Keratinocyte (primary cell): ENCODE results near the gene ZNF593OS. TPM values are rescaled to one million over a fixed set of nuclear protein-coding genes. Genes with fewer than 3 reads are reported as not detected.

Experiments
- DNase-seq: peaks from one replicate; pipeline ENCODE4 v3.0.0-alpha.2; 2011; ENCODE audit warnings: low read depth, missing footprints, low spot score
- FAIRE-seq: peaks from 2 replicates; lab custom pipeline; 2011; peaks lifted over from hg19 to GRCh38; lab: Jason Lieb, UNC
- H2AFZ ChIP-seq: 2 replicates; pipeline ENCODE4 v1.6.0; 2012; ENCODE audit warnings: low read length, control low read depth, inconsistent platforms; ENCODE audit not compliant: control insufficient read depth
- H3K27ac ChIP-seq: 2 replicates; pipeline ENCODE4 v1.5.1; 2011; ENCODE audit warnings: low read length; ENCODE audit not compliant: control insufficient read depth, insufficient read depth
- H3K27me3 ChIP-seq: 3 replicates; pipeline ENCODE4 v1.6.0; 2011; ENCODE audit warnings: low read length; ENCODE audit not compliant: control insufficient read depth, insufficient read depth; ENCODE audit errors: extremely low read depth
- H3K36me3 ChIP-seq, 2 experiments: 2 replicates in 1 of 2; 3 replicates in 1 of 2; pipeline ENCODE4 v1.5.1; 2011; ENCODE audit warnings: low read length in 2 of 2, mild to moderate bottlenecking in 1 of 2; ENCODE audit not compliant: control insufficient read depth in 2 of 2, insufficient read depth in 2 of 2; ENCODE audit errors: extremely low read depth in 1 of 2
- H3K4me1 ChIP-seq: 3 replicates; pipeline ENCODE4 v1.5.1; 2011; ENCODE audit warnings: low read length; ENCODE audit not compliant: control insufficient read depth, insufficient read depth; ENCODE audit errors: extremely low read depth
- H3K4me2 ChIP-seq: 3 replicates; pipeline ENCODE4 v1.6.0; 2011; ENCODE audit warnings: low read depth, low read length; ENCODE audit not compliant: control insufficient read depth, insufficient read depth; ENCODE audit errors: extremely low read depth
- H3K4me3 ChIP-seq, 3 experiments: fragments of 200-600 bp in 1 of 3; sonication (generic) in 1 of 3; 2 replicates in 2 of 3; 3 replicates in 1 of 3; pipeline ENCODE4 v1.5.1; 2011 to 2016; ENCODE audit warnings: low read length in 3 of 3, mild to moderate bottlenecking in 3 of 3, control low read depth in 2 of 3, inconsistent platforms in 1 of 3, low read depth in 1 of 3, mixed read lengths in 1 of 3, mixed run types in 1 of 3, moderate library complexity in 1 of 3; ENCODE audit not compliant: control insufficient read depth in 2 of 3, insufficient read depth in 2 of 3; ENCODE audit errors: extremely low read depth in 1 of 3
- H3K79me2 ChIP-seq: 2 replicates; pipeline ENCODE4 v1.6.0; 2012; ENCODE audit warnings: low read length; ENCODE audit not compliant: control insufficient read depth, insufficient read depth
- H3K9ac ChIP-seq: 3 replicates; pipeline ENCODE4 v1.6.0; 2011; ENCODE audit warnings: low read length; ENCODE audit not compliant: control insufficient read depth, insufficient read depth; ENCODE audit errors: extremely low read depth
- H3K9me1 ChIP-seq: 3 replicates; pipeline ENCODE4 v1.6.0; 2011; ENCODE audit warnings: low read length; ENCODE audit not compliant: control insufficient read depth, insufficient read depth; ENCODE audit errors: extremely low read depth
- H3K9me3 ChIP-seq: 2 replicates; pipeline ENCODE4 v1.5.1; 2012; ENCODE audit warnings: low read depth, low read length; ENCODE audit not compliant: control insufficient read depth
- H4K20me1 ChIP-seq: 3 replicates; pipeline ENCODE4 v1.6.0; 2011; ENCODE audit warnings: low read length; ENCODE audit not compliant: control insufficient read depth, insufficient read depth; ENCODE audit errors: extremely low read depth
- EZH2 ChIP-seq: IDR thresholded peaks from one replicate; pipeline ENCODE4 v1.6.1; 2012; ENCODE audit warnings: inconsistent platforms, mild to moderate bottlenecking, low read length, moderate library complexity
- dilution Hi-C: fragments of 300-500 bp; cut with MboI; formaldehyde crosslinking; loops from one replicate; pipeline ENCODE4 v1.7.0; 2020; ENCODE audit warnings: low sequenced_read_pairs; ENCODE audit not compliant: extremely low pct_ligation_motif_present
- polyA plus RNA-seq, 5 experiments: library from polyadenylated mRNA; depleted of rRNA in 3 of 5; stranded (reverse) in 3 of 5; stranded (forward) in 1 of 5; unstranded in 1 of 5; fragments of >200 nt; gene quantifications; 1 replicate in 1 of 5; 2 replicates in 3 of 5; 3 replicates in 1 of 5; pipeline versions ENCODE4 v1.2.1 to v1.2.3, GENCODE V29; 2011 to 2012; ENCODE audit warnings: missing spikeins in 2 of 5, low read depth in 1 of 5, low replicate concordance in 1 of 5
- TF ChIP-seq, protein P1 (sequence below), 3 experiments: IDR thresholded peaks in 1 of 3; conservative IDR thresholded peaks in 1 of 3; optimal IDR thresholded peaks in 1 of 3; 2 replicates in 2 of 3; 3 replicates in 1 of 3; pipeline versions ENCODE3 to v1.5.1; 2011; ENCODE audit warnings: low read length in 3 of 3, mild to moderate bottlenecking in 3 of 3, moderate library complexity in 2 of 3, control low read depth in 1 of 3, inconsistent platforms in 1 of 3; ENCODE audit not compliant: insufficient read depth in 2 of 3; ENCODE audit errors: extremely low read depth in 1 of 3

Gene ZNF593OS
- polyA plus RNA-seq, 1 donor (not counting 4 experiments of a cell fraction or from before 2014, with no cell fraction given): not detected

DNA sequence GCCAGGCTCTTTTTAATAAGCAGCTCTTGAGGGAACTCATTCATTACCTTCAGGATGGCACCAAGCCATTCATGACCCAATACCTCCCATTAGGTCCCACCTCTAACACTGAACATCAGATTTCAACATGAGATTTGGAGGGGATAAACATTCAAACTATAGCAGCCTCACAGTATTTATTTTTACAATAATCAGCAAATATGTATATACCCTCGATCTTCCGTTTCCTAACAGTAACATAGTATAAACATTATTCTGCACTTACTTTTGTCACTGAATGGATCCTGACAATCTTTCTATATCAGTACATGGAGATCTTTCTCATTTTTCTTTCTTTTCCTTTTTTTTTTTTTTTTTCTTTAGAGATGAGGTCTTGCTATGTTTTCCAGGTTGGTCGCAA, 24.2 kb upstream of the ZNF593OS start:
- no peak overlapping the region for H3K4me3 ChIP-seq
- DNase-seq (no peak), FAIRE-seq (no peak)
- no peaks in the 10 kb centered on the region for H3K79me2 ChIP-seq
- H2AFZ ChIP-seq: no peak overlapping the region
- TF ChIP-seq, protein P1, sequence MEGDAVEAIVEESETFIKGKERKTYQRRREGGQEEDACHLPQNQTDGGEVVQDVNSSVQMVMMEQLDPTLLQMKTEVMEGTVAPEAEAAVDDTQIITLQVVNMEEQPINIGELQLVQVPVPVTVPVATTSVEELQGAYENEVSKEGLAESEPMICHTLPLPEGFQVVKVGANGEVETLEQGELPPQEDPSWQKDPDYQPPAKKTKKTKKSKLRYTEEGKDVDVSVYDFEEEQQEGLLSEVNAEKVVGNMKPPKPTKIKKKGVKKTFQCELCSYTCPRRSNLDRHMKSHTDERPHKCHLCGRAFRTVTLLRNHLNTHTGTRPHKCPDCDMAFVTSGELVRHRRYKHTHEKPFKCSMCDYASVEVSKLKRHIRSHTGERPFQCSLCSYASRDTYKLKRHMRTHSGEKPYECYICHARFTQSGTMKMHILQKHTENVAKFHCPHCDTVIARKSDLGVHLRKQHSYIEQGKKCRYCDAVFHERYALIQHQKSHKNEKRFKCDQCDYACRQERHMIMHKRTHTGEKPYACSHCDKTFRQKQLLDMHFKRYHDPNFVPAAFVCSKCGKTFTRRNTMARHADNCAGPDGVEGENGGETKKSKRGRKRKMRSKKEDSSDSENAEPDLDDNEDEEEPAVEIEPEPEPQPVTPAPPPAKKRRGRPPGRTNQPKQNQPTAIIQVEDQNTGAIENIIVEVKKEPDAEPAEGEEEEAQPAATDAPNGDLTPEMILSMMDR (optimal IDR thresholded peaks at IDR 0.05 in 1 of 3, IDR thresholded peaks at IDR 0.05 in 1 of 3, conservative IDR thresholded peaks at IDR 0.05 in 1 of 3; ENCODE audit: extremely low read depth in 1 of 3, insufficient read depth in 2 of 3, low read length in 3 of 3): no peak
- no peak for TF ChIP-seq EZH2
- H3K9me1 ChIP-seq: no peaks in the 10 kb centered on the region
- no peaks in the 10 kb centered on the region for H4K20me1 ChIP-seq
- H3K27ac ChIP-seq: no peak overlapping the region
- H3K4me2 ChIP-seq: no peak overlapping the region
- H3K36me3 ChIP-seq: no peaks in the 10 kb centered on the region
- H3K9ac ChIP-seq: no peak overlapping the region
- H3K9me3 ChIP-seq: no peaks in the 10 kb centered on the region
- no peaks in the 10 kb centered on the region for H3K27me3 ChIP-seq
- H3K4me1 ChIP-seq: peaks cover 3% of the 10 kb centered on the region
- dilution Hi-C loops: no loop called here

DNA sequence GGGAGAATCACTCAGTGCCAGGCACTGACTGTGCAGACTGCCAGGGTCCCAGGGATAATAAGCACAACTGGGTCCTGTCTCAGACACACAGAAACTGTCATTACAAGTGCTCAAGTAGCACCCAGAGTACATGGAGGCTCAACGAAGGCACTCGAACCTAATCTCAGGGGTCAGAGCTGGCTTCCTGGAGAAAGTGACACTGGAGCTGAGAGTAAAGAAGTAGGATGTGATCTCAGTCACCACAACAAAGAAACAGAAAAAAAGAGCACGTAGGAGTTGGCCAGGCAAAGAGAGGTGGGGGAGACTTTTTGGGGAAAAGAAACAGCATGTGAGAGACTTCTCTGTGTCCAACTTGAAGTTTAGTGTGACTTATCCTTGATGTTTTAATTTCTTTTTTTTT, 20.1 kb upstream of the ZNF593OS start:
- dilution Hi-C loops: no loop called here
- no peak for FAIRE-seq
- H3K4me2 ChIP-seq: no peak overlapping the region

More for the DNA sequence above, 20.1 kb upstream of the ZNF593OS start:
- Histone ChIP-seq H3K9ac (no peak overlapping the region), H3K9me3 (no peaks in the 10 kb centered on the region), H3K27ac (no peak overlapping the region), H3K36me3 (peaks cover 18 to 19% of the 10 kb centered on the region in 2 experiments), H3K79me2 (no peaks in the 10 kb centered on the region), H3K27me3 (no peaks in the 10 kb centered on the region), H4K20me1 (no peaks in the 10 kb centered on the region), H2AFZ (no peak overlapping the region), H3K4me3 (no peak overlapping the region), H3K4me1 (no peaks in the 10 kb centered on the region), H3K9me1 (no peaks in the 10 kb centered on the region)
- DNase-seq: no peak
- TF ChIP-seq, protein P1 (optimal IDR thresholded peaks at IDR 0.05 in 1 of 3, IDR thresholded peaks at IDR 0.05 in 1 of 3, conservative IDR thresholded peaks at IDR 0.05 in 1 of 3; ENCODE audit: extremely low read depth in 1 of 3, insufficient read depth in 2 of 3, low read length in 3 of 3): no peak
- no peak for TF ChIP-seq EZH2
